A549 treated with RU486 at 1 μM for 4 hours (cell line): ENCODE results near the gene TSTD1. TPM values are rescaled to one million over a fixed set of nuclear protein-coding genes. Genes with fewer than 3 reads are reported as not detected.

Source experiments
- total RNA-seq: library from RNA; stranded (reverse); fragments of 200-300 nt; extraction: Qiagen RNA extraction; gene quantifications from 5 replicates; pipeline ENCODE4 v1.2.3, GENCODE V29; 2022; ENCODE audit warnings: low read depth

The TSTD1 gene, protein sequence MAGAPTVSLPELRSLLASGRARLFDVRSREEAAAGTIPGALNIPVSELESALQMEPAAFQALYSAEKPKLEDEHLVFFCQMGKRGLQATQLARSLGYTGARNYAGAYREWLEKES
- 0.34 to 0.41 TPM in 2 of 5 replicates, not detected in the others for total RNA-seq

GRCh38 chr1:161038523-161039153 lies at the start of gene TSTD1:
TSS of gene TSTD1 (minus strand) at chr1:161038964. CDS start at chr1:161038889, 75 bp downstream.

DNA sequence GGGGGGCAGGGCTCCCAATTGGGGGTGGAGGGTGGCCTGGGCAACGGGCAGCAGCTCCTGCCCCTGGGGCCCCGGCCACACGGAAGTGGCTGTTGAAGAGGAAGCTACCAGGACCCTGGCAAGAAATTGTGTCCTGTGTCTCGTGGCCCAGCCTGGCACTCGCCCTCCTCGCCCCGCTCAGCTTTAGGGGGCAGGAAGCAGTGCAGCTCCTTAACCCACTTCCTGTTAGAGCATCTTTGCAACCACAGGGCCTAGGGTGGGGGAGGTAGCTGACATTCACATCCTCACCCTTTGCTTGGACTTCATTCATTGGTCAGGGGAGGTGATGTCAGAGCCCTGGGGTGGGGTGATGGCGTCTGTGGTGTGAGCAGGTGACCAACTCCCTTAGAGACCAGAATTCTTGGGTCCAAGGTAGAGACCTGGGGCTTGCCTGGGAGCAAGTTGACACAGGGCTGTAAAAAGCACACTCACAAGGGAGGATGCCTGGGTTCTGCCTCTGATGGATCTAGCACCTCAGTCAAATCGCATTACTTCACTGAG lies 31.0 kb upstream of the TSTD1 start, which contains the start of gene ARHGAP30:
TSS of gene ARHGAP30 (minus strand) at position 161 of the 540 bp plus-strand sequence. CDS start 267 bp downstream, outside the sequence.

GRCh38 chr1:161045736-161046604 lies 7.2 kb upstream of the TSTD1 start, which contains the start of gene USF1:
TSS of gene USF1 (minus strand) at chr1:161045977. CDS start at chr1:161043275, 2,702 bp downstream.

DNA sequence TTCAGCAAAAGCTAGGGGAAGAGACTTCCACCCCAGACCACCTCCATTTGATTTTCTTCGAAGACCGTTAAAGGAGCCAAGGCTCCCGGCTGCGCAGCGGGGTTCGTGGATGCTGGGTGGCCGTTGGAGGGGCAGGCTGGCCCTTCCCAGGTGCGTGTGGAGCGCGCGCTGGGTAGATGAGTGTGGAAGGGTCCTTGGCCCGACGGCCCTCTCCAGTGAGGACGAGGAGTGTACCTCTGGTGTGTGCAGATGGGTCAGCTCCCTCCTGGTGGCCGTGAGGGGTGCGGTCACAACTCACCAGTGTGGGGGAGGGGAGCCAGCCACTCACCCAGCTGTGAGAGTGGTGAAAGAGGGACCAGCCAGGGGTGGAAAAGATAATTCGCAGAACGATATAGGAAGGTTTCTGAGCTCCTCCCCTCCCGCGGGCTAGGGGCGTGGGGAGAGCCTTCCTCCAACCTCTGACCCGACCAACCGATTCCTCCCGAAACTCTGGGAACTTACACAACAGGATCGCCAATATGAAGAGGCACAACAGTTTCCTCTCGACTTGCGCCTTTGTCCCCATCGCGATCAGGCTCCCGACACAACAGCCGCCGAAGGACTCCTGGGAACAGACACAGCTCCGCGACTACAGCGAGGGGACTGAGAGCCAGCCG lies 18.1 kb downstream of the TSTD1 start, which contains the start of gene F11R:
TSS of gene F11R (minus strand) at position 644 of the 656 bp plus-strand sequence. CDS start at position 565, 79 bp downstream.

Other genes starting within 250 kb of the TSTD1 start
- gene LY9, start 242.8 kb downstream of the TSTD1 start, total RNA-seq, result 0.06 to 0.29 TPM (median 0.13 TPM) in 5 replicates
- not detected in 5 replicates for gene CD244, start 176.1 kb downstream of the TSTD1 start, total RNA-seq
- gene ITLN1, start 153.8 kb downstream of the TSTD1 start, total RNA-seq, result 0.22 TPM in 1 of 5 replicates, not detected in the others
- gene ITLN2, start 84.2 kb downstream of the TSTD1 start, total RNA-seq, result 0.22 to 0.33 TPM in 2 of 5 replicates, not detected in the others
- gene F11R, start 17.8 kb downstream of the TSTD1 start, total RNA-seq, result 39.5 to 67.9 TPM (median 59.7 TPM) in 5 replicates
- gene USF1, start 7.0 kb upstream of the TSTD1 start, total RNA-seq, result 48.4 to 53.4 TPM (median 50.6 TPM) in 5 replicates
- gene ARHGAP30, start 30.9 kb upstream of the TSTD1 start, total RNA-seq, result 0.07 to 0.14 TPM (median 0.11 TPM) in 5 replicates
- 1.5 to 2.2 TPM (median 1.9 TPM) in 5 replicates for gene NECTIN4, start 50.6 kb upstream of the TSTD1 start, total RNA-seq
- 1.2 to 2.4 TPM (median 1.6 TPM) in 5 replicates for gene KLHDC9, start 59.4 kb upstream of the TSTD1 start, total RNA-seq
- 118 to 142 TPM (median 129 TPM) in 5 replicates for gene PFDN2, start 79.1 kb upstream of the TSTD1 start, total RNA-seq
- 24.4 to 32.0 TPM (median 31.3 TPM) in 5 replicates for gene NIT1, start 79.1 kb upstream of the TSTD1 start, total RNA-seq
- gene DEDD, start 93.7 kb upstream of the TSTD1 start, total RNA-seq, result 26.1 to 32.6 TPM (median 30.9 TPM) in 5 replicates
- 87.5 to 152 TPM (median 96.7 TPM) in 5 replicates for gene UFC1, start 115.0 kb upstream of the TSTD1 start, total RNA-seq
- 18.0 to 24.6 TPM (median 20.0 TPM) in 5 replicates for gene USP21, start 120.5 kb upstream of the TSTD1 start, total RNA-seq
- 10.7 to 14.9 TPM (median 12.9 TPM) in 5 replicates for gene PPOX, start 127.5 kb upstream of the TSTD1 start, total RNA-seq
- 24.3 to 29.3 TPM (median 28.7 TPM) in 5 replicates for gene B4GALT3, start 138.5 kb upstream of the TSTD1 start, total RNA-seq
- gene ADAMTS4, start 160.1 kb upstream of the TSTD1 start, total RNA-seq, result not detected in 5 replicates
- gene NDUFS2, start 163.4 kb upstream of the TSTD1 start, total RNA-seq, result 81.9 to 101 TPM (median 84.4 TPM) in 5 replicates
- 0.51 TPM in 1 of 5 replicates, not detected in the others for gene FCER1G, start 176.3 kb upstream of the TSTD1 start, total RNA-seq
- gene APOA2, start 184.7 kb upstream of the TSTD1 start, total RNA-seq, result 6.6 TPM in 1 of 5 replicates, not detected in the others
- 9.9 to 11.5 TPM (median 11.1 TPM) in 5 replicates for gene TOMM40L, start 187.1 kb upstream of the TSTD1 start, total RNA-seq
- gene NR1I3, start 199.2 kb upstream of the TSTD1 start, total RNA-seq, result not detected in 5 replicates
- 0.09 to 0.13 TPM in 2 of 5 replicates, not detected in the others for gene PCP4L1, start 219.8 kb upstream of the TSTD1 start, total RNA-seq